NB4 (cell line): Measurements from ENCODE around the gene LMNTD2.

Experiments
- POLR2A ChIP-seq: IDR thresholded peaks from 2 replicates; pipeline ENCODE4 v1.6.1; 2011; ENCODE audit warnings: mild to moderate bottlenecking; ENCODE audit not compliant: insufficient read length; ENCODE audit errors: extremely low read depth
- TF ChIP-seq, protein P1 (sequence below): IDR thresholded peaks from one replicate; pipeline ENCODE4 v1.5.1; 2012; ENCODE audit warnings: low read depth, low read length

DNA sequence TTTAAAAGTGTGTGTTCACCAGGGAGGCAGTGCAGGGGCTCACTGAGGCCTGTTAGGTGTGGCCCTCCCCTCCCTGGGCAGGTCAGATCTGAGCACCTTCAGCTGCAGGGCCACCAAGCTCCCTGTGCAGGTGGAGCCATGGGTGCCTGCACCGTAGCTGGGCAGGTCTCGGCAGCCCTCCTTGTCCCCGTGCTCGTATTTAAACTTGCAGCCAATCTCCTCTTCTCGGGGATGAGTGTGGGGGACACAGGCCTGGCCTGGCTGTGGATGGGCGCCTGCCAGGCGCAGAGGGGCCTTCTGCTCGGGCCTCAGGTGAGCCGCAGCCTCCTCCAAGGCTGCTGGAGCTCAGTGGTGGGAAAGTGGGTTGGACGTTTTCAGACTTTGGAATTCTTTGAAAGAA lies 34.9 kb upstream of the LMNTD2 start:
- TF ChIP-seq, protein P1, sequence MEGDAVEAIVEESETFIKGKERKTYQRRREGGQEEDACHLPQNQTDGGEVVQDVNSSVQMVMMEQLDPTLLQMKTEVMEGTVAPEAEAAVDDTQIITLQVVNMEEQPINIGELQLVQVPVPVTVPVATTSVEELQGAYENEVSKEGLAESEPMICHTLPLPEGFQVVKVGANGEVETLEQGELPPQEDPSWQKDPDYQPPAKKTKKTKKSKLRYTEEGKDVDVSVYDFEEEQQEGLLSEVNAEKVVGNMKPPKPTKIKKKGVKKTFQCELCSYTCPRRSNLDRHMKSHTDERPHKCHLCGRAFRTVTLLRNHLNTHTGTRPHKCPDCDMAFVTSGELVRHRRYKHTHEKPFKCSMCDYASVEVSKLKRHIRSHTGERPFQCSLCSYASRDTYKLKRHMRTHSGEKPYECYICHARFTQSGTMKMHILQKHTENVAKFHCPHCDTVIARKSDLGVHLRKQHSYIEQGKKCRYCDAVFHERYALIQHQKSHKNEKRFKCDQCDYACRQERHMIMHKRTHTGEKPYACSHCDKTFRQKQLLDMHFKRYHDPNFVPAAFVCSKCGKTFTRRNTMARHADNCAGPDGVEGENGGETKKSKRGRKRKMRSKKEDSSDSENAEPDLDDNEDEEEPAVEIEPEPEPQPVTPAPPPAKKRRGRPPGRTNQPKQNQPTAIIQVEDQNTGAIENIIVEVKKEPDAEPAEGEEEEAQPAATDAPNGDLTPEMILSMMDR, result no peak
- no peak for TF ChIP-seq POLR2A
